Endothelial cell (in vitro differentiated cells): ENCODE data around the gene PDE4D. TPM values are rescaled to one million over a fixed set of nuclear protein-coding genes. Genes with fewer than 3 reads are reported as not detected.

Experiments used
- DNase-seq: peaks from one replicate; pipeline ENCODE4 v3.0.0; 2021; ENCODE audit warnings: low spot score
- H3K27ac Mint-ChIP-seq: one replicate; pipeline ENCODE4 v1.8.0; 2021; ENCODE audit warnings: mixed read lengths, inconsistent platforms; ENCODE audit not compliant: unreplicated experiment
- H3K27me3 Mint-ChIP-seq: one replicate; pipeline ENCODE4 v1.8.0; 2021; ENCODE audit warnings: mild to moderate bottlenecking, moderate library complexity, mixed read lengths, inconsistent platforms; ENCODE audit not compliant: unreplicated experiment
- H3K36me3 Mint-ChIP-seq: one replicate; pipeline ENCODE4 v1.8.0; 2021; ENCODE audit warnings: mild to moderate bottlenecking, low read depth, mixed read lengths, inconsistent platforms; ENCODE audit not compliant: unreplicated experiment
- H3K4me1 Mint-ChIP-seq: one replicate; pipeline ENCODE4 v1.8.0; 2021; ENCODE audit warnings: mild to moderate bottlenecking, mixed read lengths, inconsistent platforms; ENCODE audit not compliant: unreplicated experiment
- H3K4me3 Mint-ChIP-seq: one replicate; pipeline ENCODE4 v1.8.0; 2021; ENCODE audit warnings: mild to moderate bottlenecking, mixed read lengths, inconsistent platforms; ENCODE audit not compliant: unreplicated experiment
- H3K9me3 Mint-ChIP-seq: one replicate; pipeline ENCODE4 v1.8.0; 2021; ENCODE audit warnings: mixed read lengths, inconsistent platforms; ENCODE audit not compliant: unreplicated experiment
- CTCF ChIP-seq: fragments of 200-600 bp; sonication (generic); IDR thresholded peaks from one replicate; pipeline ENCODE4 v1.5.0; 2021; ENCODE audit warnings: antibody characterized with exemption; ENCODE audit not compliant: unreplicated experiment
- total RNA-seq: library from RNA; stranded (reverse); fragmentation: NEBNext Ultra II Directional; extraction: Animal tissue kit (Norgen Biotek cat#: 25700); gene quantifications from one replicate; pipeline ENCODE4 v1.2.1, GENCODE V29; 2021; ENCODE audit not compliant: unreplicated experiment

The PDE4D gene
- total RNA-seq, 1 donor from 2014 or later: 9.4 TPM

GRCh38 chr5:59436364-59437148 is 457.0 kb downstream of the PDE4D start:
- H3K27ac Mint-ChIP-seq: no peak overlapping the region
- no peaks in the 10 kb centered on the region for H3K36me3 Mint-ChIP-seq
- TF ChIP-seq CTCF: no peak
- no peak for DNase-seq
- no peak overlapping the region for H3K4me3 Mint-ChIP-seq
- H3K27me3 Mint-ChIP-seq: peaks cover 2% of the 10 kb centered on the region
- no peaks in the 10 kb centered on the region for H3K9me3 Mint-ChIP-seq
- H3K4me1 Mint-ChIP-seq: no peaks in the 10 kb centered on the region

DNA sequence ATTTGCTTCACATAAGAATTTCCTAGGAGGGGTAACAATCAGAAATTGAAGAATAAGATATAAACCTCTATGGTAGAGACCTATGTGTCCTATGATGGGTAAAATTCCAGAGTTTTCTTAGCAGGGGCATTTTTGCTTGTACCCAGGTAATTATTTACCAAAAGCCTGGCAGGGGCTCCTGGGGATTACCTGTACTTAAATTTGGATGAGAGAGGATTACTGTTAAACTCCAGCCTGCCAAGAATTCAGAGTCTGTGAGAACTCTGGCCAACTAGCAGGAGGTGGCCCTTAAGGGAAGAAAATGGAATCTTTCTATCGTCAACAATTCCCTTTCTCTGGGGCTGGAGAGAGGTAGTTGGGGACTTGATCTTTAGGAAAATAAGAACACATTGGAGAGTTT is 460.4 kb downstream of the PDE4D start:
- H3K36me3 Mint-ChIP-seq: no peaks in the 10 kb centered on the region
- H3K27ac Mint-ChIP-seq: no peak overlapping the region
- no peak for DNase-seq
- no peaks in the 10 kb centered on the region for H3K4me1 Mint-ChIP-seq
- no peaks in the 10 kb centered on the region for H3K27me3 Mint-ChIP-seq
- H3K9me3 Mint-ChIP-seq: no peaks in the 10 kb centered on the region
- H3K4me3 Mint-ChIP-seq: no peak overlapping the region
- TF ChIP-seq CTCF: no peak

GRCh38 chr5:59430066-59430685 is 463.4 kb downstream of the PDE4D start:
- TF ChIP-seq CTCF: no peak

DNA sequence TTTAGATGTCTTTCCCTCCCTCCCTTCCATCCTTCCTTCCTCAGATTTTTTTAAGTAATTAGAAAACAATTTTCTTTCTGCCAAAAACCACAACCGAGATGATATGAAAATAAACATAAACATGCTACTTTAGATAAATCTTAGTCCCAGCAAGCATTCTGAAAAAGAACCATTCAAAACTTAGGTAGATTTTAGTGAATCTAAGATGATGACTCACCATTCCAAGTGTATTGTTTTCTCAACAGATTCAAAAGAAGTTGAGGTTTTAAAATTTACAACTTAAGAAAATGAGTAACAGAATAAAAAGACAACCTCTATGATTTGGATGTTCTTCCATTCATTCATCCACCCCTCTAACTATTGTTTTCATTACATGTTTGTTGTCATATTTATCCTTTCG is 465.1 kb downstream of the PDE4D start:
- Mint-ChIP-seq H3K36me3 (no peaks in the 10 kb centered on the region), H3K9me3 (no peaks in the 10 kb centered on the region), H3K27ac (no peak overlapping the region), H3K4me3 (no peak overlapping the region), H3K27me3 (peaks cover 1% of the 10 kb centered on the region), H3K4me1 (no peaks in the 10 kb centered on the region)
- TF ChIP-seq CTCF: no peak
- DNase-seq: no peak

More at GRCh38 chr5:59430066-59430685, 463.4 kb downstream of the PDE4D start:
- Mint-ChIP-seq H3K4me3 (no peak overlapping the region), H3K27me3 (peaks cover 1% of the 10 kb centered on the region), H3K9me3 (no peaks in the 10 kb centered on the region), H3K27ac (no peak overlapping the region), H3K36me3 (no peaks in the 10 kb centered on the region), H3K4me1 (no peaks in the 10 kb centered on the region)
- DNase-seq: no peak

GRCh38 chr5:59424515-59424914 is 469.0 kb downstream of the PDE4D start:
- H3K4me1 Mint-ChIP-seq: no peaks in the 10 kb centered on the region
- no peak for TF ChIP-seq CTCF
- DNase-seq: no peak

More at GRCh38 chr5:59424515-59424914, 469.0 kb downstream of the PDE4D start:
- H3K9me3 Mint-ChIP-seq: no peaks in the 10 kb centered on the region
- H3K4me3 Mint-ChIP-seq: no peak overlapping the region
- H3K27ac Mint-ChIP-seq: no peak overlapping the region
- H3K27me3 Mint-ChIP-seq: peaks cover 1% of the 10 kb centered on the region
- no peaks in the 10 kb centered on the region for H3K36me3 Mint-ChIP-seq
